MM.1S (cell line): ENCODE measurements around the gene CARS2.
"Not testable (repeated sequence)": the region's sequence is repeated elsewhere in the genome, so short reads cannot be mapped to it uniquely, and the experiment has no call there.

Source experiments
- DNase-seq: peaks from one replicate; pipeline ENCODE4 v3.0.0-alpha.2; 2015
- H2AFZ ChIP-seq: fragments of 300-600 bp; sonication (generic); 2 replicates; pipeline ENCODE4 v1.6.0; 2016; ENCODE audit warnings: antibody characterized with exemption, low read length
- H3F3A ChIP-seq: fragments of 300-600 bp; sonication (generic); 2 replicates; pipeline ENCODE4 v1.6.1; 2016; ENCODE audit warnings: mild to moderate bottlenecking, antibody characterized with exemption, low read length, moderate library complexity, mixed read lengths; ENCODE audit not compliant: insufficient read depth
- H3K27ac ChIP-seq: fragments of 300-600 bp; sonication (generic); 2 replicates; pipeline ENCODE4 v1.5.1; 2016; ENCODE audit warnings: mild to moderate bottlenecking, low read length
- H3K27me3 ChIP-seq: fragments of 300-600 bp; sonication (generic); replicated peaks from 2 replicates; pipeline ENCODE4 v1.6.0; 2016; ENCODE audit warnings: low read length; ENCODE audit not compliant: insufficient read depth
- H3K36me3 ChIP-seq: fragments of 300-600 bp; sonication (generic); replicated peaks from 2 replicates; pipeline ENCODE4 v1.6.1; 2016; ENCODE audit warnings: mild to moderate bottlenecking, low read length, mixed read lengths; ENCODE audit not compliant: insufficient read depth
- H3K4me1 ChIP-seq: fragments of 300-600 bp; sonication (generic); 2 replicates; pipeline ENCODE4 v1.6.1; 2016; ENCODE audit warnings: low read length, mixed read lengths
- H3K4me2 ChIP-seq: fragments of 300-600 bp; sonication (generic); 2 replicates; pipeline ENCODE4 v1.6.0; 2016; ENCODE audit warnings: low read depth, low read length
- H3K4me3 ChIP-seq: fragments of 300-600 bp; sonication (generic); 2 replicates; pipeline ENCODE4 v1.5.1; 2016; ENCODE audit warnings: low read length, mixed read lengths
- H3K79me2 ChIP-seq: fragments of 300-600 bp; sonication (generic); 2 replicates; pipeline ENCODE4 v1.6.1; 2016; ENCODE audit warnings: mixed run types, low read length, mixed read lengths
- H3K9ac ChIP-seq: fragments of 300-600 bp; sonication (generic); 2 replicates; pipeline ENCODE4 v1.6.1; 2016; ENCODE audit warnings: low read length, mixed read lengths
- H3K9me2 ChIP-seq: fragments of 300-600 bp; sonication (generic); replicated peaks from 2 replicates; pipeline ENCODE4 v1.6.1; 2016; ENCODE audit warnings: mild to moderate bottlenecking, low read length, mixed read lengths; ENCODE audit not compliant: insufficient read depth
- H3K9me3 ChIP-seq: fragments of 300-600 bp; sonication (generic); replicated peaks from 2 replicates; pipeline ENCODE4 v1.6.1; 2016; ENCODE audit warnings: mild to moderate bottlenecking, low read length, mixed read lengths; ENCODE audit not compliant: insufficient read depth
- H4K20me1 ChIP-seq: fragments of 300-600 bp; sonication (generic); 2 replicates; pipeline ENCODE4 v1.6.1; 2016; ENCODE audit warnings: mild to moderate bottlenecking, low read length, moderate library complexity, mixed read lengths; ENCODE audit not compliant: insufficient read depth
- CTCF ChIP-seq: fragments of 300-600 bp; sonication (generic); IDR thresholded peaks from 2 replicates; pipeline ENCODE4 v1.5.1; 2016; ENCODE audit warnings: antibody characterized with exemption, low read length, mixed read lengths
- EZH2 ChIP-seq: fragments of 300-600 bp; sonication (generic); optimal IDR thresholded peaks from 2 replicates; pipeline ENCODE3; 2017; ENCODE audit warnings: low read depth, mild to moderate bottlenecking, antibody characterized with exemption, low read length, mixed read lengths
- EZH2phosphoT487 ChIP-seq: fragments of 300-600 bp; sonication (generic); IDR thresholded peaks from 2 replicates; pipeline ENCODE4 v1.6.1; 2018; ENCODE audit warnings: antibody characterized with exemption, low read length

Gene CARS2

DNA sequence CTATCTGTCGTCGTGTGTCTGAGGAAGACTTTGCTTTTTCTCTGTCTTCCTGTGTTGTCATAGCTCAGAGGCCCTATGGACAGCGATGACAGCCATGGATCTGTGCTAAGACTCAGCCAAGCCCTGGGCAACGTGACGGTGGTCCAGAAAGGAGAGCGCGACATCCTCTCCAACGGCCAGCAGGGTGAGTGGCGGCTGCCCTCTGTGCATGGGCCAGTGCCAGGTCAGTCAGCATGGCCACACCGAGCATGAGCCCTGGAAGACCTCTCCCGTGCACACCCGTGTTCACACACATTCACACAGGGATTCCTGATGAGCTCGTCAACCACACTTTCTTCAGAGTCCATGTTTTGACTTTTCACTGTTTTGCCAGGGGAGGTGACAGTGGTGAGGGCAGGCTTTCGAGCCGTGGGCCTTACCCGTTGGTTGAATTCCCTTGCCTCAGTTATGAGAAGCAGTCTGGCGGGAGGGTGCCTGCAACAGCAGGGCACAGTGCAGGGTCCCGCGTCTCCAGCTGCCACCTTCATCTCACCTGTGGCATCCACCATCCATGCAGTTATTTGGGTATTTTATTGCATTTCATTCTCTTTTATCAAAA is 70.4 kb downstream of the CARS2 start:
- Histone ChIP-seq H3K36me3 (no peaks in the 10 kb centered on the region), H3F3A (no peaks in the 10 kb centered on the region), H4K20me1 (no peaks in the 10 kb centered on the region), H3K9me2 (no peaks in the 10 kb centered on the region), H3K79me2 (peaks cover 10% of the 10 kb centered on the region; the same call in 1 of the 2 replicates), H3K9ac (no peak overlapping the region), H2AFZ (no peak overlapping the region), H3K27me3 (no peaks in the 10 kb centered on the region), H3K4me2 (no peak overlapping the region), H3K4me1 (no peaks in the 10 kb centered on the region), H3K27ac (no peak overlapping the region), H3K4me3 (no peak overlapping the region), H3K9me3 (no peaks in the 10 kb centered on the region)
- TF ChIP-seq EZH2 (no peak), CTCF (no peak), EZH2phosphoT487 (no peak)
- no peak for DNase-seq

GRCh38 chr13:110634558-110634957 is 71.4 kb downstream of the CARS2 start:
- no peak for TF ChIP-seq EZH2
- TF ChIP-seq CTCF = no peak
- no peak overlapping the region for H3K9ac ChIP-seq
- H4K20me1 ChIP-seq = no peaks in the 10 kb centered on the region
- no peaks in the 10 kb centered on the region for H3K36me3 ChIP-seq
- H3K27me3 ChIP-seq = no peaks in the 10 kb centered on the region
- no peak overlapping the region for H3K4me3 ChIP-seq
- DNase-seq = no peak
- no peaks in the 10 kb centered on the region for H3K9me2 ChIP-seq
- H3K4me1 ChIP-seq = no peaks in the 10 kb centered on the region
- H3K4me2 ChIP-seq = no peak overlapping the region
- H3K27ac ChIP-seq = no peak overlapping the region
- no peaks in the 10 kb centered on the region for H3F3A ChIP-seq
- H3K79me2 ChIP-seq = peaks cover 17% of the 10 kb centered on the region
- H2AFZ ChIP-seq = no peak overlapping the region
- no peaks in the 10 kb centered on the region for H3K9me3 ChIP-seq

DNA sequence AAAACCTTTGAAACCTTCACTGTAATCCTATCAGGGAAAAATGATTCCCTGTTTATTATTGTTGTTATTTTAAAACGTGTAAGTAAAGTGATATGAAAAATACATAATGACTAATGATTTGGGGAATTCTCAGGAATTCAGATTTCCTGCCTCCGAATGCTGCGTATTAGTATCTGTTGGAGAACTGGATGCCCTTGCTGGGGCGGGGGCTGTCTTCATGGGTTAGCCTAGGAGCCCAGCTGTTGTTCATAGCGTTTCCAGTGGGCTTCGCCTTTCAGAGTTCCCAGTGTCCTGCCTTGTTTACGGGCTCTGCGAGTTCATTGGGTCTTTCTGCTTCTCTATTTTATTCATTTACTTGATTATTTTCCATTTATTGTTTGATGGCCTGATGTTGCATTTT is 72.1 kb downstream of the CARS2 start:
- H3K27me3 ChIP-seq = no peaks in the 10 kb centered on the region
- H3K9me2 ChIP-seq = no peaks in the 10 kb centered on the region
- peaks cover 23% of the 10 kb centered on the region for H3K79me2 ChIP-seq
- no peaks in the 10 kb centered on the region for H3K36me3 ChIP-seq
- H3F3A ChIP-seq = no peaks in the 10 kb centered on the region
- H3K9me3 ChIP-seq = no peaks in the 10 kb centered on the region
- no peak overlapping the region for H3K4me2 ChIP-seq
- H2AFZ ChIP-seq = no peak overlapping the region
- DNase-seq = no peak
- H3K9ac ChIP-seq = no peak overlapping the region
- no peaks in the 10 kb centered on the region for H3K4me1 ChIP-seq
- H3K27ac ChIP-seq = no peak overlapping the region
- no peak for TF ChIP-seq CTCF
- no peak for TF ChIP-seq EZH2
- no peak for TF ChIP-seq EZH2phosphoT487
- H4K20me1 ChIP-seq = no peaks in the 10 kb centered on the region
- H3K4me3 ChIP-seq = no peak overlapping the region

DNA sequence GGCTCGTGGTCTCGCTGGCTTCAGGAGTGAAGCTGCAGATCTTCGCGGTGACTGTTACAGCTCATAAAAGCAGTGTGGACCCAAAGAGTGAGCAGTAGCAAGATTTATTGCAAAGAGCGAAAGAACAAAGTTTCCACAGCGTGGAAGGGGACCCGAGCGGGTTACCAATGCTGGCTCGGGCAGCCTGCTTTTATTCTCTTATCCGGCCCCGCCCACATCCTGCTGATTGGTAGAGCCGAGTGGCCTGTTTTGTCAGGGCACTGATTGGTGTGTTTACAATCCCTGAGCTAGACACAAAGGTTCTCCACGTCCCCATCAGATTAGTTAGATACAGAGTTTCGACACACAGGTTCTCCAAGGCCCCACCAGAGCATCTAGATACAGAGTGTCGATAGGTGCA is 73.7 kb downstream of the CARS2 start:
- not testable (repeated sequence) for H3K9me3 ChIP-seq, H4K20me1 ChIP-seq, H3K4me3 ChIP-seq, H3K9me2 ChIP-seq, H3K27ac ChIP-seq, H3K4me1 ChIP-seq, H3K4me2 ChIP-seq, H3K27me3 ChIP-seq, H2AFZ ChIP-seq, DNase-seq, H3K9ac ChIP-seq, H3K36me3 ChIP-seq, H3F3A ChIP-seq
- H3K79me2 ChIP-seq = peaks cover 23% of the 10 kb centered on the region
